ENCODE data around the gene CHAC1.
A peak's percentile ranks its signal among the peaks of the same experiment; 100 is the strongest.
"Not testable (repeated sequence)": the region's sequence is repeated elsewhere in the genome, so short reads cannot be mapped to it uniquely, and the experiment has no call there.

Gene CHAC1

DNA sequence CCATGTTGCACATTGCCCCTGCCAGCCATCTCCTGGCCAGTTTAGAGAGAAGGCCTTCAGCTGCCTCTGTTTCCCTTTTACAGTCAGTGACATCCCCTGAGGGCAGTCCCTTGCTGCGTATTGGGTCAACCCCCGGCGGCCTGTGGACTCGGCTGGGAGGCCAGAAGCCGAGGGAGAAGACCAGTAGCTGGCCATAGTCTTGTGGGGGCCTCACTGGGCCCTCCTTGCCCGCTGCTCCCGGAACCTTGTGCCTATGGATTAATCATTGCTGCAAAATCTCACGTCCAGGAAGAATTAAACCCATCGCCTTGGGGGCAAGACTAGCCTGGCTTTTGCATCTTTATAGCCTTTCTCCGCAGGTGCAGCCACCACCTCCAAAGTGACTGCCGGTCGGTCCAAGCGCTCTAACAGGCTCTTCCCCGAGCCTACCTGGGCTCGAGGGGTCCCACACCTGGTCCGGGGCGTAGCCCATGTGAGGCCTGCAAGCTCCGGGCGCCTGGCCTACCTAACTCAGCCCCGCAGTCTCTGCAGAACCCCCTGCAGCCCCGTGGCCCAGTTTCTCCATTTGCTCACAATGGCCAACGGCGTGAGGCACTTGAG lies 870 bp upstream of the CHAC1 start:
- H3K4me3 ChIP-seq (ENCODE audit: control insufficient read depth, low read depth, low read length), result peak overlapping the region; percentile 79
- no peak for DNase-seq (ENCODE audit: low read depth)
- TF ChIP-seq, protein P1, sequence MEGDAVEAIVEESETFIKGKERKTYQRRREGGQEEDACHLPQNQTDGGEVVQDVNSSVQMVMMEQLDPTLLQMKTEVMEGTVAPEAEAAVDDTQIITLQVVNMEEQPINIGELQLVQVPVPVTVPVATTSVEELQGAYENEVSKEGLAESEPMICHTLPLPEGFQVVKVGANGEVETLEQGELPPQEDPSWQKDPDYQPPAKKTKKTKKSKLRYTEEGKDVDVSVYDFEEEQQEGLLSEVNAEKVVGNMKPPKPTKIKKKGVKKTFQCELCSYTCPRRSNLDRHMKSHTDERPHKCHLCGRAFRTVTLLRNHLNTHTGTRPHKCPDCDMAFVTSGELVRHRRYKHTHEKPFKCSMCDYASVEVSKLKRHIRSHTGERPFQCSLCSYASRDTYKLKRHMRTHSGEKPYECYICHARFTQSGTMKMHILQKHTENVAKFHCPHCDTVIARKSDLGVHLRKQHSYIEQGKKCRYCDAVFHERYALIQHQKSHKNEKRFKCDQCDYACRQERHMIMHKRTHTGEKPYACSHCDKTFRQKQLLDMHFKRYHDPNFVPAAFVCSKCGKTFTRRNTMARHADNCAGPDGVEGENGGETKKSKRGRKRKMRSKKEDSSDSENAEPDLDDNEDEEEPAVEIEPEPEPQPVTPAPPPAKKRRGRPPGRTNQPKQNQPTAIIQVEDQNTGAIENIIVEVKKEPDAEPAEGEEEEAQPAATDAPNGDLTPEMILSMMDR (conservative IDR thresholded peaks at IDR 0.05; ENCODE audit: control insufficient read depth, insufficient read depth, low read depth, low read length), result no peak

DNA sequence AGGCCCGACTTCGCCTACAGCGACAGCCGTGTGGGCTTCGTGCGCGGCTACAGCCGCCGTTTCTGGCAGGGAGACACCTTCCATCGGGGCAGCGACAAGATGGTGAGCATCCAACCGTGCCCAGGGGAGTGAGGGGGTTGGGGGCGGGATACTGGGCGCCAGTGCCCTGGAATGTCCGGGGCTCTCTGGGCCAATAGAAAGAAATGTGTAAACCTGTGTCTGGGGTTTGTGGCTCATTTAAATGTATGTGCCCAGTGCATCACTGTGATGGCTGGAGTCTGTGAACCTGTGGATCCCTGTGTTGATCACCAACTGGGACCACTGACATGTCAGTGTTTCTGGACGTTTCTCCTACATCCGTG lies 423 bp downstream of the CHAC1 start:
- TF ChIP-seq, protein P1 (conservative IDR thresholded peaks at IDR 0.05; ENCODE audit: control insufficient read depth, insufficient read depth, low read depth, low read length), result no peak
- DNase-seq (ENCODE audit: low read depth), result no peak
- peak overlapping the region; percentile 79 for H3K4me3 ChIP-seq (ENCODE audit: control insufficient read depth, low read depth, low read length)

DNA sequence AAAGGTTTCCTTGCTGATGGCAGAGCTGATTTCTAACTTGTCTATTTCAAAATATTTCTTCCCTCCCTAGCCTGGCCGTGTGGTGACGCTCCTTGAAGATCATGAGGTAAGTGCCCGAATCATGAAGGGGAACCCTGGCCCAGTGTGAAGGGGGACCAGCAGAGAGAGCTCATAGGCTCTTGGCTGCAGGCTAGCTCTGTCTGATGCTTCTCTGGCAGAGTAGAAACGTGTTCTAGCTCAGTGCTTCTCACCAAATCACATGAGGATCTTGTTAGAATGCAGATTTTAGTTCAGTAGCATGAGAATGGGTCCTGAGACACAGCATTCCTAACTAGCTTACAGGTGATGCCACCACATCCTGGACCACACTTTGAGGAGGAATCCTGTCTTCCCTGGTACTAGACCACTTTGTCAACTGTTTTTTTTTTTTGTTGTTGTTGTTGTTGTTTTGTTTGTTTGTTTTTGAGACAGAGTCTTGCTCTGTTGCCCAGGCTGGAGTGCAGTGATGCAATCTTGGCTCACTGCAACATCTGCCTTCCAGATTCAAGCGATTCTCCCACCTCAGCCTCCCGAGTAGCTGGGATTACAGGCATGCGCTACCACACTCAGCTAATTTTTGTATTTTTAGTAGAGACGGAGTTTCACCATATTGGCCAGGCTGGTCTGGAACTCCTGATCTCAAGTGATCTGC lies 1.0 kb downstream of the CHAC1 start:
- H3K4me3 ChIP-seq (ENCODE audit: control insufficient read depth, low read depth, low read length), result peak overlapping the region; percentile 79
- not testable (repeated sequence) for DNase-seq (ENCODE audit: low read depth)

DNA sequence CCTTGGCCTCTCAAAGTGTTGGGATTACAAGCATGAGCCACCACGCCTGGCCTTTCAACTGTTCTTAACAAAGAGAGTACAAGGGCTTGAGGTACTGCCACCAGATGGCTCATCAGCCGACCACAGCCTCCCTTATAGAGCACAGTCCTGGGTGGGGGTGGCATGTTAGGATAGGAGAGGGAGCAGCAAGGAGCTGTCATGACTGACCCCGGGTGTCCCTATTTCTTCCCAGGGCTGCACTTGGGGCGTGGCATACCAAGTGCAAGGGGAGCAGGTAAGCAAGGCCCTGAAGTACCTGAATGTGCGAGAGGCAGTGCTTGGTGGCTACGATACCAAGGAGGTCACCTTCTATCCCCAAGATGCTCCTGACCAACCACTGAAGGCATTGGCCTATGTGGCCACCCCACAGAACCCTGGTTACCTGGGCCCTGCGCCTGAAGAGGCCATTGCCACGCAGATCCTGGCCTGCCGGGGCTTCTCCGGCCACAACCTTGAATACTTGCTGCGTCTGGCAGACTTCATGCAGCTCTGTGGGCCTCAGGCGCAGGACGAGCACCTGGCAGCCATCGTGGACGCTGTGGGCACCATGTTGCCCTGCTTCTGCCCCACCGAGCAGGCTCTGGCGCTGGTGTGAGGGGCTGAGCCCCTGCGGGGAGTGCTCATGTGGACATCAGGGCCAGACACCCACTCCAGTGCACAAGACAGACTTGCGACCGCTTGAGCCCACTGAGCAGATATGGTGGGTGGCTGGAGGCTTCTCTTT lies 2.1 kb downstream of the CHAC1 start:
- DNase-seq (ENCODE audit: low read depth), result no peak
- H3K4me3 ChIP-seq (ENCODE audit: control insufficient read depth, low read depth, low read length), result no peak overlapping the region
- TF ChIP-seq, protein P1 (conservative IDR thresholded peaks at IDR 0.05; ENCODE audit: control insufficient read depth, insufficient read depth, low read depth, low read length), result no peak

DNA sequence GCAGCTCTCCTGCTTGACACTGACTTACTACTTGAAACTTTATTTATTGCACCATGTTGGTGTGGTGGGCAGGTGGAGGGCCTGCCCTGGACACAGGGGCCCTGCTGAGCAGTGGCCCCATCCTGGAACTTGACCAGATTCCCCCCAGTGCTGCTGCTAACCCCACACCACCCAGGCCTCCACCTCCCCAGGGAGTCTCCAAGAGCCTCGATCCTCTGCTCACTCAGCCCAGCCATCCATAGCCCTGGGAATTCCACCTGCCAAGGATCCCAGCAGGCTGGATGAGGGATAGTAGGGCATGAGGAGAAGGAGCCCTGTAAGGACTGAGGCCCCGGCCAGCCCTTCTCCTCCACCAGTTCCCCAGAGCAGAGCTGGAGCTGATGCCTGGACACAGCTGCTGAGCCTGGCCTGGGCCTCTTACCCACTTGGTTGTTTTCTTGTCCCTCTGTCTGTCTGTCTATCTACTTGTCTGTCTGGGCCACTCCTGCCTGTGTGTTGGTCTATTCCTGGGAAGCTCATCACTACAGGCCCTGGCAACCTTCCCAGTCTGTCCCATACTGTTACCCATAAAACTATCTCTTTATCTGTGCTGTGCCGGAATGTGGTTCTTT lies 2.8 kb downstream of the CHAC1 start:
- no peak for DNase-seq (ENCODE audit: low read depth)
- H3K4me3 ChIP-seq (ENCODE audit: control insufficient read depth, low read depth, low read length), result no peak overlapping the region

DNA sequence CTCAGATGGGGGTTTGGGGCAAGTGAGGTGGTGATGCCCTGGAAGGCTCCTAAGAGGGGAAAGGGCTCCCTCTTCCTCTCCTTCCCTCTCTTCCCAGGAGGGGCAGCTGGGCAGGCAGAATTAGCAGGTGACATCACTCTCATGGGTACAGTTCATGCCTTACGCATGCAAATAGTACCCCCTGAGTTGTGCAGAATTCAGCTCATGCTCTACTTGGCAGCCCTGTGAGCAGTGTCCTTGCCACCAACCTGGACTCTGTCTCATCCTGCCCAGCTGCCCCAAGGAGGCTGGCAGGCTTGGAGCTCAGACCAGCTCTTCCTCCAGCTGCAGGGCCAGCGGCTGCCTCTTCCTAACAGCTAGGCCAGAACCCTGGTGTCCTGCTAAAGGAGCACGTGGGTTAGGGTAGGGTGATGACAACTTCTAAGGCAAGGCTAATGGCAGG lies 3.3 kb downstream of the CHAC1 start:
- no peak overlapping the region for H3K4me3 ChIP-seq (ENCODE audit: control insufficient read depth, low read depth, low read length)
- TF ChIP-seq, protein P1 (conservative IDR thresholded peaks at IDR 0.05; ENCODE audit: control insufficient read depth, insufficient read depth, low read depth, low read length), result no peak
- no peak for DNase-seq (ENCODE audit: low read depth)

More for the DNA sequence above, 2.8 kb downstream of the CHAC1 start:
- TF ChIP-seq, protein P1 (conservative IDR thresholded peaks at IDR 0.05; ENCODE audit: control insufficient read depth, insufficient read depth, low read depth, low read length), result no peak
